Fibroblast of skin of back (primary cell): ENCODE measurements around the gene TPP1.

Experiments used
- DNase-seq: peaks from one replicate; pipeline ENCODE4 v3.0.0-alpha.2; 2013

The TPP1 gene

GRCh38 chr11:6587360-6587953, 31.8 kb downstream of the TPP1 start:
- no peak for DNase-seq

GRCh38 chr11:6586434-6587359, 32.5 kb downstream of the TPP1 start:
- peak; percentile 38 for DNase-seq

GRCh38 chr11:6584528-6584927, 34.7 kb downstream of the TPP1 start:
- no peak for DNase-seq

- DNase-seq, result no peak
Measured at GRCh38 chr11:6583584-6583983, 35.6 kb downstream of the TPP1 start.

- no peak for DNase-seq
Measured at GRCh38 chr11:6579681-6580080, 39.5 kb downstream of the TPP1 start.

GRCh38 chr11:6578134-6578533, 41.1 kb downstream of the TPP1 start:
- no peak for DNase-seq

- DNase-seq, result peak; percentile 43
Measured at GRCh38 chr11:6576471-6577373, 42.5 kb downstream of the TPP1 start.

GRCh38 chr11:6574816-6575715, 44.2 kb downstream of the TPP1 start:
- DNase-seq, result no peak

GRCh38 chr11:6572215-6572614, 47.0 kb downstream of the TPP1 start:
- peak; percentile 79 for DNase-seq

- no peak for DNase-seq
Measured at GRCh38 chr11:6571434-6572008, 47.7 kb downstream of the TPP1 start.

GRCh38 chr11:6570691-6571427, 48.4 kb downstream of the TPP1 start:
- no peak for DNase-seq

GRCh38 chr11:6569706-6570105, 49.5 kb downstream of the TPP1 start:
- no peak for DNase-seq

GRCh38 chr11:6568191-6568918, 50.9 kb downstream of the TPP1 start:
- peak; percentile 44 for DNase-seq

- no peak for DNase-seq
Measured at GRCh38 chr11:6567371-6567745, 51.9 kb downstream of the TPP1 start.

- no peak for DNase-seq
Measured at GRCh38 chr11:6566704-6567370, 52.4 kb downstream of the TPP1 start.

- no peak for DNase-seq
Measured at GRCh38 chr11:6565988-6566703, 53.1 kb downstream of the TPP1 start.

- DNase-seq, result no peak
Measured at GRCh38 chr11:6565325-6565724, 53.9 kb downstream of the TPP1 start.

- no peak for DNase-seq
Measured at GRCh38 chr11:6563667-6564066, 55.6 kb downstream of the TPP1 start.

GRCh38 chr11:6563121-6563619, 56.1 kb downstream of the TPP1 start:
- peak; percentile 7 for DNase-seq
